SK-N-MC (cell line): ENCODE data around the gene TLE4.

Source experiments
- FOXP2 ChIP-seq: optimal IDR thresholded peaks from 2 replicates; pipeline ENCODE3; 2011; ENCODE audit warnings: mild to moderate bottlenecking, moderate library complexity; ENCODE audit not compliant: insufficient read depth; ENCODE audit errors: extremely low read length, control extremely low read depth
- POLR2AphosphoS5 ChIP-seq: IDR thresholded peaks from 2 replicates; pipeline ENCODE4 v1.6.1; 2012; ENCODE audit warnings: mild to moderate bottlenecking, low read depth, low read length, borderline replicate concordance

- TF ChIP-seq POLR2AphosphoS5 (no peak), FOXP2 (no peak)
Measured at GRCh38 chr9:79686381-79687130, 114.8 kb downstream of the TLE4 start.
